SKM-1 treated with dmso at 0.1 percent for 144 hours (cell line): ENCODE data around the gene JPH2.

Source experiments
- DNase-seq: peaks from one replicate; lab custom pipeline; 2025; ENCODE audit not compliant: unreplicated experiment; lab: John Stamatoyannopoulos, UW

JPH2 gene

DNA sequence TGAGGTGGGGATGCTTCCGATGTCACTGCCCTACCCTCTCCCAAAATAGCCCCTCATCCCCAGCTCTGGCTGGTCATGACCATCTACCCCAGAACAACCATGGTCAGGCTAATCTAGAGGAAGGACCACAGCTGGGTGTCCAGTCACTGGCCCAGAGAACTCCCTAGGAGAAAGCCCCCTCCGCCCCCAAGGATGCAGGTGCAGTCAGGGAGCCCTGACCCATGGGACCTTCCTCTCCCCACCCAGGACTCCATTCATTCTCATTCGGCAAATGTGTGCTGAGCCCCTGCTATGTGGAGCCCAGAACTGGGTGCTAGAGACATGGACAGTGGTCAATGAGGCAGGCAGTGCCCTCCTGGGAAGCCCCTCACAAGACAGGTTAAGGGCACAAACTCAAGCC, 60.5 kb downstream of the JPH2 start:
- DNase-seq, result no peak

DNA sequence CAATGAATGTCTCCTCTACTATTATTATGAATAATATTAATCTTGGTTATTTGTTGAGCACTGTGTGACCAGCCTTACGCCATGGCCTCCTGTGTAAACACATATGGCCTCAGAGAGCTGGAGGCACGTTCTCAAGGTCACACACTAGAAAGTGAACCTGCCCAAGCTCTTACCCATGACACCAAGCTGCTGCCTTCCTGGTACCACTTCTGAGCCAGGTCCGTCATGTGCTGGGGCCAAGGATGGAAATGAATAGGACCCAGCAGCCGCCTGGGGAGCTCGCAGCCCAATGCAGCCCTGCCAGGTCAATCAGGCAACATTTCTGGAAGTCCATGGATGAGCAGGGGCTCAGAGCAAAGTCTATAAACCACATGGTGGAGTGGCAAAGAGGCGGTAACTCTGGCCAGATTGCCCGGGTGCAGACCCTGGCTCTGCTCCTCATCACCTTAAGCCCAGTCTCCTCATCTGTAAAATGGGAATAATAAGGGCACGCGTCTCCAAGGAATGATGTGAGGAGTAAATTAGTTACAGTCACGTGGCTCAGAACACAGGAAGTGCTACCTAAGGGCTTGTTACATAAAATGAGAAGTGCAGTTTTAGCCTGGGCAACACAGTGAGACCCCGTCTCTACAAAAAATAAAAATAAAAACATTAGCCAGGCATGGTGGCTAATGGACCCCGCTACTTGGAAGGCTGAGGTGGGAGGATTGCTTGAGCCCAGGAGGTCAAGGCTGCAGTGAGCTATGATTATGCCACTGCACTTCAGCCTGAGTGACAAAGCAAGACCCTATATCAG, 61.5 kb downstream of the JPH2 start:
- DNase-seq, result no peak

DNA sequence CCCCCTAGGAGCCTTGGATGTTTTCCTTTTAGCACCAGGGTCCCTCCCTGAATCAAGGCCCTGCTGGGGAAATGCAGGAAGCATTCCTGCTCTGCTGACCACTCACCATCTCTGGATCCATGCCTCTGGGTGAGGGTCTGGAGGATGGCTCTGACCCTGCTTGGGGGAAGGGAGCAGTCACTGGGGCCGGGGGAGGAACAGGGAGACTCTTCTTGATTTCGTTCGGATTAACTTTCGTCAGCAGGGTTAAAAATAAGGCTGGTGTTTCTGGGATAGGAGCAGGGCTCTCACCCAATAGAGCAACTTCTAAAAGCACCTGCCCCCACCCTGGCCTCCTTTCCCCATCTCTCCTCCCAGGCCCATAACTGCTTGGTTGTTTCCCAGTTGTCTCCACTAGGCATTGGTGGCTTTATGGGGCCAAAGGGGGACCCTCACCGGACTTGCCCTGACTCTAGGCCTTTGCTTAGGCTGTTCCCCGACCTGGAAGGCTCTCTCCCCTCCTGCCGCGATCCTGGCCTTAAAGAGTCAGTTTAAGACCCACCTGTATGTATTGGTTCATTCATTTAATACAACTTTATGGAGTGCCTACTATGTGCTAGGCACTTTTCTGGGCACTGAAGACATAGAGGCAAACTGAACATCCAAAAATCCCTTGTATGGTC, 63.0 kb downstream of the JPH2 start:
- no peak for DNase-seq

DNA sequence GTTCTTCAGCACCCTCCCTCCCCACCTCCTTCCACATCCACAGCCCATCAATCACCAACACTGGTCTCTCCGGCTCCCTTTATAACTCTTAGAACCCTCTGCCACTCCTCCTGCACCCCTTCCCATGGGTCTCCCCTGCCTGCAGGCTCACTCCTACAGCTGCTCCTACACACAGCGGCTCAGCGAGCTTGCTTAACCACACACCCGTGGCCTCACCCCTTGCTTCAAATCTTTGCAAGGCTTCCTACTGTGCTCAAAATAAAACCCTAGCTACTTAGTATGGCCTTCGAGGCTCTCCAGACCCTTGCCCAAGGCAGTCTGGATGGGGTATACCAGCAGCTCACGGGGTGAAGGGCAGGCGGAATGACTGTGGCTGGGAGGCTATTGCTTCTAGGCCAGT, 63.7 kb downstream of the JPH2 start:
- no peak for DNase-seq

DNA sequence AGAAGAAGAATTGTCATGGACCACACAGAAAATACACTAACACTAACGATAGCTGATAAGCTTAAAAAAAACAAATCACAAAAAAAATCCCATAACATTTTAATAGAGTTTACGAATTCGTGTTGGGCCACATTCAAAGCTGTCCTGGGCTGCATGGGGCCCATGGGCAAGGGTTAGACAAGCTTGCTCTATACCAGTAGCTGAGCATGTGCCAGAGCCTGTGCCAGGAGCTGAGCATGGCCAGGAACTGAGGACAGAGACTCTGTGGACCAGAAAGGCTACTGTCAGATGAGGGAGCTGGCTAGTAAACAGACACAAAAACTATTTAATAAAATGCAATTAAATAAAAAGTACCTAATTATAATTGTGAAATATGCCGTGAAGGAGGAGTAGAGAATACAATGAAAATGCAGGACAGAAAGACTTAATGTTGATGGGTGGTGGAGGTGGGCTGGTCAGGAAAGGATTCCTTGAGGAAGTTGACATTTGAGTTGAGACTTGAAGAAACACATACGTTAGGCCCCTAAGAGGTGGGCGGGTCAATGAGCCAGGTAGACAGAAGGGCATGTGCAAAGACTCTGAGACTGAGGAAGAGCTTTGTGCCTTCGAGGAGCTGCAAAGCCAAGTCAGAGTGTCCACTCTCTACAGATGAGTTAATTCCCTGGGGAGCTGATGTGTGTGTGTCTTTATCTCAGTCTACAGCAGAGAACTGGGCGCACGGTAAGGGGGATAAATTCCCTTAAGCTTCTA, 66.1 kb downstream of the JPH2 start:
- DNase-seq, result no peak

DNA sequence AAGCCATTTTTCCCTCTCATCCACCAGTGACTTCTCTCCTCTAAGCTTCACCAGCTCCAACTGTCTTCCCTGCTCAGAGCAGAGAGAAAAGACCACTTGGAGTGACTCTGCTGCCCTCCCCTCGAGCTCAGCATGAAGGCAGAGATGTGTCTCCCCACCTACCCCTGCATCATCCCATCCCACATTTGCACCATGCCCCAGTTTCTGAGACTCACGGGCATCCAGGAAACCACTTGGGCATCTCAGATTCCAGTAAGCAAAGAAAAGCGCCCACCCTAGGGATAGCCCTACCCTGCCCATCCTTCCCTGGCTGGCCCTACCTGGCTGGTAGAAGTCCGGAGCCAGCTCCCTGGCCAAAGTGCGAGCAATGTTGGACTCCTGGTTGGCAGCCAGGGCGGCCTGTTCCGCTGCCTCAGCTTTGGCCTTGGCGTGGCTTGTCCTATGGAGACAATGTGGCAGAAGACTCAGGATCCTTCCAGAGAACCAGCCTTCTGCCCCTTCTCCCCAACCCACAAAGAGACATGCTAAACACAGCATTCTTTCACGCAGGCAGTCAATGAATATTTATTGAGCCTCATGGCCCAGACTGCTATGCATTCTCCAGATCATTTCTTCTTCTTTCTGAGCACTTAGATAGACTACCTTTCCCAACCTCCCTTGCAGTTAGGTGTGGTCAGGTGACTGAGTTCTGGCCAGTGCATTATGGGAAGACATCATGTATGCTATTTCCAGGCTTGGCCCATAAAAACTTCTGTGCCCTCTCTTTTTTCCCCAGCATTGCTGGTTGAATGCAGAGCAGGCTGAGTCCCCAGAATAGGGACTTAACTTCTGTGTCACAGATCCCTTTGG, 68.6 kb downstream of the JPH2 start:
- no peak for DNase-seq

DNA sequence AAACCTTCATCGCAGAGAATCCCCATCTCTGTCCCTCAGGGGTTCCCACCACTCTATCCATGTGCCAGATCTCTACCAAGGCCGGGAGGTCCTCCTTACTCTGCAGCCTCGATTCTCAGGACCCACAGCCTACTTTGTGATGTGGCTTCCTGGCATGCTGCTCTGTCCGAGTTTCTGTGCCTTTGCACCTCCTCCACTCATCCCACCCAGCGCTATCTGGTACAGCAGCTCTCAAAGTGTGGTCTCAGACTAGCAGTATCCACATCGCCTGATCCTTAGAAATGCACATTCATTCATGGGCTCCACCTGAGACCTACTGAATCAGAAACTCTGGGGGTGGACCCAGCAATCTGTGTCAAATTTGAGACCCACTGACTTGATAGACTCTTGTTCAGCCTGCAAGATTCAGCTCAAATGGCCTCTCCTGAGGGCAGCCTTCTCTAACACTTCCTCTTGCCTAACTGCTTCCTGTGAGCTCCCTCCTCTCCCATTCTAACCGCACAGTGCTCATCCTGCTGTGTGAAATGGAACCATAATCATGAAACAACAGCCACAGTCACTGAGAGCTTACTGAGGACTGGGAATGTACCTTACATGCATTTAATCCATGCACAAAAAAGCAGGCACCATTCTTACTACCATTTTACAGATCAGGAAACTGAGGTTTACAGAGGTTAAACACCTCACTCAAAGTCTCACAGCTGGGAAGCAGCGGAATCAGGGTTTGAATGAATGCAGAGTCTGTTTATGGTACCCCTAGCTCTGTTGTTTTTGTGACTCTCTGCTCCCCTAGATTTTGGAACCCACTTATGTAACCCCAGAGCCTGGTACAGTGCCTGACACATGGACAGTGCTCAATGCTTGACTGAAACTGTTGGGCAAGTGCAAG, 69.4 kb downstream of the JPH2 start:
- DNase-seq, result no peak

DNA sequence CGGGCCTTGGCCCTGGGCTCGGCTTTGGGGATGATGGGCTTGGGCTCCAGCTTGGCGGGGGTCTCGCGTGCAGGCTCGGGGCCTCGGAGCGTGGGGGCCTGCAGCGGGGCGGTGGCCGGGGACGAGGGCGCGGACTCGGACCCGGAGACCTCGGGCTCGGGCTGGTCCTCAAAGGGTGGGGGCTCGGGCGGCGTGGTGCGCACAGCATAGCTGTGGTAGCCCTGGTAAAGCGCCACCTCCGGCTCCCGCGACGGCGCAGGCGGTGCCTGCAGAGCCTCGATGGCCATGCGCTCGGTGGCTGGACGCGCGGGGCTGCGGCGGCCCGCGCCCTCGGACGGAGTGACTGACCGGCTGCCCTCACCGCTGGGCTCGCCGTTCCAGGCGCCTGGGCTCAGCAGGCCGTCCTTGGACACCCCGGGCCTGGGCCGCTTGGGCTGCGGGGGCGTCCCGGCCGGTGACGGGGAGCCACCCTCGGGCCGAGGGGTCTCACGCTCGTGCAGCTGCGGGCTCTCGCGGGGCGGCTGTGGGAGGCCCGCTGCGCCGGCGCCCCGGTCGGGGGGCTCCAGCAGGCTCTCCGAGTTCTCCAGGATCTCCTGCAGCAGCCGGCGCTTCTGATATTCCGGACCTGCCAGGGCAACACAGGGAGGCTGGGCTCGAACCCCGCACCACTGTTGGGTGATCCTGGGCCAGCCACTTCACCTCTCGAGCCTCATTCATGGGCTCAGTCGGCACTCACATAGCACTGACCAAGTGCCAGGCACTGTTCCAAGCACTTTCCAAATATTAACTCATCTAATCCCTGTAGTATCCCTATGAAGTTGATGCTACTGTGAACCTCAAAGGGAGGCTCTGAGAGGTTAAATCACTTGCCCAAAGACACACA, 71.0 kb downstream of the JPH2 start:
- no peak for DNase-seq

DNA sequence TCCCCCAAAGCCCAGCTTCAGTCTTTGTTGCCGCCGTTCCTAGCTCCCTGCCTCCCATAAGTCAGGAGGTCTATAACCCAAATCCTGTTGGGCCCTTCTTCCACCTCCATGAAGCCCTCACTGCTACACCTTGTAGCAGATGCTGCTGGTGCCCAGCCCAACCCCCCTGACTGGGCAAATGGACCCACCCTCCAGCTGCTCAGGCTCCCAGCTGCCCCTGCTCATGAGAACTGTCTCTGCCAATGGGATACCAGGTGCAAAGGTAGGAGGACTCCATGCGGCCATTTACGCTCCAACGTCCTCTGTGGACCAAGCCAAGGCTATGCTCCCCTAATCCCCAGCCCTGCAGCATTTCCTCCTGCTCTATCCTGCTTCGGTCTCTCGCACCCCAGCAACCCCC, 71.8 kb downstream of the JPH2 start:
- DNase-seq, result no peak

DNA sequence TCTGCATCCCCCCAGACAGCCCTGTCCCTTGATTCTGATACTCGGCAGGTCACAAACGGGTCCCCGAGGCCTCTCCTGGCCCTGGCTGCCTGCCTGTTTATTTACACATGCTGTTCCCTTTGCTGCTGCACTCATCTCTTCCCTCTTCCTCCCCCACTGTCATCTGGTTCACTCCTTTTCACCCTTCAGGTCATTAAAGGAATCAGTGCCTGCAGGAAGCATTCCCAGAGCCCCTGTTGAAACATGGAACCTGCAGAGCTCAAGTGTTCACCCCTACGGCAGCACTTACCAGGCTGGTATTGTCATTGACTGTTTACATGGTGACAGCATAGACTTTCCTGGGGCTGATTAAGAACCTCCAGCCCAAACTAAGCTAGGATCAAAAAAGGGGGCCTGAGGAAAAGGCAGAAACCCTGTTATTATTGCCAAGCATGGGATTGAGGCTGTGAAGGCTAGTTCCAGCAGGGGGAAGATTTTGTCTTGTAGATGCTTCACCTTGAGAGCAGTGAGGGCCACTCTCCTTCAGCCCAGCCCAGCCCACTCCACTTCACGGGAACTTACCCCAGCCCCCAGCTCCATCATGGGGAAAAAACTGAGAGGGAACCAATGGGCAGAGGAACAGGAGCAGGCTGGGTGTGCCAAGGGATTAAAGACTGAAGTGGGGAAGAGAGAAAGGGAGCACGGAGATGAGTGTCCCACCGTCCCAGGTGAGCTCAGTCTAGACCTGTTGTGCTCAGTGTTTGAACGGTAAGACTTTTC, 73.2 kb downstream of the JPH2 start:
- DNase-seq, result no peak

DNA sequence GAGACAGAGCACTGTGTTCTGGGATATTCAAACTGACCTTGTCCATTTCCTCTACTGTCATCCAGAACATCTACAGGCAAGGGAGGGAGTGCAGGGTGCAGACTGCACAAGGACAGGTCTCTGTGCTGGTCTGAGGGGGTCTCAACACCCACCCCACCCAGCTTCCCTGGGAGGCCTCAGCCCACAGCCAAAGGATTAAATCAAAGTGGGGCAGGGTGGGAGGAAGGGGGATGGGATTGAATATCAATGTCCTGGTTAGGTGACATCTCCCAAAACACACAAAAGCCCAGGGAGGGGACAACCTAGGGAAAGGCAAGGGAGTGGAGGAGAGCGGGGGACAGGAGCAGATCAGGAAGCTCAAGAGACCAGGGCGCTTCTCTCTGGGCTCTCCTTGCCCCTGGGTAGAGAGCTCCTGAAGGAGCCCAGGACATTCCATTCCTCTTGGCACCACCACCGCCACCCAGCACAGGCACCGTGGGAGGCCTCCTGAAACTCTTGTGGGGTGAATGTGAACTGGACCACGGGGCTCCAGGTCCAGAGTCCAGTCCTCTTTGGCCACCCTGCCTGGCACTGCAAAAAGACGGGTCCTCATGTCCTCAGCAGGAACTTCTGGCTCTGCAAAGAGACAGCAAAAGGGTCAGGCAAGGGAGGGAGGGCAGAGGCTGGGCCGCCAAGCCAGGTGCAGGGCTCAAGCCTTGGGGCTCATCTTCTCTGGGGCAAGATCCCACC, 73.9 kb downstream of the JPH2 start:
- no peak for DNase-seq

DNA sequence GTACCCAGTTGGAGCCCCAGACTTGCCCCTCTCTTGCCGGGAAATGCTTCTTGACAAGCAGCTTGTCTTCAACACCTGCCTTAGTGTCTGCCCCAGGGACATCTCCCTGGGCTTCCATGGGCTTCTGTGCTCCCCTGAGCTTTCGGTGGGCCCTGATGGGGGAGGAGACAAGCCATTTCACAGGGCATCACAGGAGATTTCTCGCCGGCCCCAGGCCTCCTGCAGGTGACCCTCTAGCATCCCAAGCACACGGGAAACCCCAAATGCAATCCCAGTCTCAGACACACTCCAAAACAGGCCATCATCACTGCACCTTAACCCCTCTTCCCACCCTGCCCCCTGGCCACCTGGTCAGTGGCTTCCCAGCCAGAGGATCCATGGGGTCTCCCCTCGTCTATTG, 74.5 kb downstream of the JPH2 start:
- no peak for DNase-seq

DNA sequence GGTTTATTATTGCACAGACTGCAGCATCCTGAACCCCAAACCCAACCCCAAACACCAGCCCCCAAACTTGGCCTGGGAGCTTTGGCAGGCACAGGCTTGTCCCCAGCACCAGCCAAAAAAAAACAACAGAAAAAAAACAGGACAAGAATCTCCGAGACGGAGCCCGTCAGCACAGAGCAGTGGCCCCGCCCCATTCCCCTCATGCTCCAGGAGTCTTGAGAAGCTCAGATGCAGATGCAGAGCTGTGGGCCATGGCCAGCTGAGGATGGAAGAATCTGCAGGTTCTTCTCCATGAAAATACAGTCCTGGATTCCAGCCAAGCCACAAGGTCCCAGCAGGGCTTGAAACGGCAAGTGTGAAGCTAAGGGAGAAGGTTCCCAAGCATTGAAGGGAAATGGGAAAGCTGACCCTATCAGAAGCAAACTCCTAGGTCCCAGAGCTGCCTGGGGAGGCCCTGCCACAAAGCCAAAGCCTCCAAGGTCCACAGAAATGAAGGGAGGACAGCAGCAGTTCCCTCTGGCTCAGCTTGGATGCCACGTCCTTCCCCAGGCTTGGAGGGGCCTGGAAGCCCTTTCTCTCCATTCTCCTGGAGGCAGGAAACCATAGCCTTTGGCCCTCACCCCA, 75.2 kb downstream of the JPH2 start:
- DNase-seq, result no peak

DNA sequence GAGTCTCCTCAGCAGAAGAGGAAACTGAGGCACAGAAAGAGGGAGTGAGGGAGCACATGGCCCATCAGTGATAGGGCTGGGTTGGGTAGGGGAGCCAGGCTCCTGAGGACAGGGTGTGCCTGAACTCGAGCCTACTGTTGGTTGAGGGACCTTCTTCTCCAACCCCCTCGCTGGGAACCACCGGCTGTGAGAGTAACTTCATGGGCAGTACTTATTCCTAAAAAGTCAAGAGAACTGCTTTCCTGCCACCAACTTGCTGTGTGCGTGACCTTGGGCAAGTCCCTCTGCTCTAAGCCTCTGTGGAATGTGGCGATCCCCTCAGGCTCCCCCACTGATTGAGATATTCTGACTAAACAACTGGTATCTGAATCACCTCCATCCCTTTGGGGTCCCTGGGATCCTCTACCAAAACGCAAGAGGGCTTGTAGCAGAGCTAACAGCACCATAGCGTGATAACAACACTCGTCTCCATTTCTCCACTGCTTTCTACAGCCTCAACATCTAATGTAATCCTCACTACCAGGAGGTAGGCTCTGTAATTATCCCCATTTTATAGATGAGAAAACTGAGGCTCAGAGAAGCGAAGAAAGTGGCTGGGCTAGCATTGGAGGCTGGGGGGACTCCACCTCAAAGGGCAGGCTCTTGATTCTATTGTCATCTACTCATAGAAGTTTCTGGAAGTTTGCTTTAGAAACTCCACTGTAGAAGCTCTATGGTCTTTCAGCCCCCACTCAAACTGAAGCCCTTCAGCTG, 76.0 kb downstream of the JPH2 start:
- DNase-seq, result no peak

DNA sequence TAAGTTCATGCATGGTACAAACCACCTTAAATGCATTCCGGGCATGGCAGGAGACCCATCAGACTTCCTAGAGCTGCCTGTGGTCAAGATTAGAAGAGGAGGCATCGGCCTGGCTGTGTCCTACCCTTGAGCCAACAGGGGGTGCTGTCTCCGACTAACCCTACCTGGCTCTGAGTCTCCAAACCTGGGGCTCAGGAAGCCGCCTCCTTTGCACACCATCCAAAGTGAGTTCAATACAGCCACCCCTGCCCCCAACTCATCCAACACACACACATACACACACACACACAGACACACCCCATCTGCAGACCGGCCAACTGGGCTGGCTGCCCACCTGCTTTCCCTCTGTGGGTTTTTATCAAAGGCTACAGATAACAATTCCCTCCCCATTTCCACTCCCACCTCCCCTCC, 77.0 kb downstream of the JPH2 start:
- DNase-seq, result no peak

DNA sequence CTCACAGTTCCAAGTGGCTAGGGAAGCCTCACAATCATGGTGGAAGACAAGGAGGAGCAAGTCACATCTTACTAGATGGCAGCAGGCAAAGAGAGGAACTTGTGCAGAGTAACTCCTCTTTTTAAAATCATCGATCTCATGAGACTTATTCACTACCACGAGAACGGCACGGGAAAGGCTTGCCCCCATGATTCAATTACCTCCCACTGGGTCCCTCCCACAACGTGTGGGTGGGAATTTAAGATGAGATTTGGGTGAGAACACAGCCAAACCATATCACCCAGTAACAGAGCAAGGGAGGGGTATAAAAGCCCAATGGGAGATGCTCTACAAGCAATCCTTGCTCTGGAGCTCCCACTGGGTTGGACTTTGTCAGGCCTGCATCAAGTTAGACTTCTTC, 80.4 kb downstream of the JPH2 start:
- no peak for DNase-seq
